Stimulated activated CD4-positive, alpha-beta T cell treated with anti-CD3 and anti-CD28 coated beads, Interleukin-15, amount 100 ng/mL, for 24 hours (primary cell): ENCODE results near the gene NUDT4.

Experiments used
- DNase-seq: peaks from one replicate; pipeline ENCODE4 v3.0.0-alpha.2; 2020

The NUDT4 gene

DNA sequence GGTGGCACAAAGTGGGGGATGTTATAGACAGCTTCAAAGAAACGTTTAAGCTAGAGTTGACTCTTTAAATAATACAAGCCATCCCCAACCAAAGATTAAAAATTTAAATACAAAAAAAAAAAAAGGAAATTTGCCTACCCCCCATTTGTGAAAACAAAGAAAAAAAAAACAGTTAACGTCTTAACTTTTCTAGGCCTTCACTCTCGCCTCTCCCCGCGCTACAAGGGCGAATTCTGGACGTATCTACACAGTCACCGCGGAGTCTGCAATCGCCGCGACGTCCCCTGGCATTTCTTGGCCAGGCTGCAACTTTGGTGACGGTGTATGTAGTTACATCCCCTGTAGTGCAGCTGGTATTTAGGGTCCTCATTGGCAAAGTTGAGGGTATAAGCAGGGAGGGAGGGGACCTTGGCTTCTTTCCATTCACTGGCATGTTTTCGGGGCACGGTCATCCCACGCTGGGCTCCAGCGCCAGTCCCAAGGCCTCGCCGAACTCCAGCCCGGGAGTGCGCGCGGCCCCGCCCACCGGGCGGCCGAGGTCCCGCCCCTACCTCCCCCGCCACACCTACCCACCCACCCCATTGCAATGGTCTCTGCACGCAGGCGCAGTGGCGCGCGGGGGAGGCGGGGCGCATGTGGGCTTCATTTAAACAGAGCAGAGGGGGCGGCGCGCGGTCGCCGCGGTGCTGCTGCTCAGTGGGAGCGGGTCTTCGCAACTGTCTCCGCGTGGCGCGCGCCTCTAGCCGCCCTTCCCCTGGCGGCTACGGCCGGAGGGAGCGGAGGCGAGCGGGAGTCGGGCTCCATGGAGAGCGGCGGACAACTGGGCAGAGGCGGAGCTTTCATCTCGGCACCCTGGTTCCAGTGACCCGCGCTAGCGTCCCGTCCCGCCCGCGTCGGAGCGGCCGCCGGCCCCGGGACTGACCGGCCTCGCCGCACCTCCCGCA is at the start of gene NUDT4:
TSS of gene NUDT4 (plus strand) at position 674 of the 944 bp plus-strand sequence. CDS start 398 bp downstream, outside the sequence.
- DNase-seq: peak; percentile 98

GRCh38 chr12:93333054-93333453 is 44.7 kb upstream of the NUDT4 start:
- DNase-seq: no peak

GRCh38 chr12:93333828-93334227 is 43.9 kb upstream of the NUDT4 start:
- DNase-seq: no peak

DNA sequence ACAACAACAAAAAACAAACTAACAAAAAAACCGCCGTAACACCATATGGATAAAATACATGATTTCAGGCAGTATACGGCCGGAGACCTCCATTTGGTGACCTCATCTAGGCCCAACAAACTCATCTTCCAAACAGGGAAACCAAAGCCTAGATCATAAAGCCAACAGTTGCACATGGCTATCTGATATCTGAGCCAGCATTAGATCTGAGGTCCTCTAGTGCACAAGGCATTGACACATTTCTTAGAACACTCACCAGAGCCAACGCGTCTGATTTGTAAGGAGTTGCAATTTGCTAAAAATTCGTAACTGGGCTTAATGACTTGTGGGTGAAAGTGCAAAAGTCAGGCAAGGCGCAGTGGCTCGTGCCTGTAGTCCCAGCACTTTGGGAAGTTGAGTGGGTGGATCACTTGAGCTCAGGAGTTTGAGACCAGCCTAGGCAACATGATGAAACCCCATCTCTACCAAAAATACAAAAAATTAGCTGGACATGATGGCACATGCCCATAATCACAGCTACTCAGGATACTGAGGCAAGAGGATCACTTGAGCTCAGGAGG is 42.0 kb upstream of the NUDT4 start:
- no peak for DNase-seq

DNA sequence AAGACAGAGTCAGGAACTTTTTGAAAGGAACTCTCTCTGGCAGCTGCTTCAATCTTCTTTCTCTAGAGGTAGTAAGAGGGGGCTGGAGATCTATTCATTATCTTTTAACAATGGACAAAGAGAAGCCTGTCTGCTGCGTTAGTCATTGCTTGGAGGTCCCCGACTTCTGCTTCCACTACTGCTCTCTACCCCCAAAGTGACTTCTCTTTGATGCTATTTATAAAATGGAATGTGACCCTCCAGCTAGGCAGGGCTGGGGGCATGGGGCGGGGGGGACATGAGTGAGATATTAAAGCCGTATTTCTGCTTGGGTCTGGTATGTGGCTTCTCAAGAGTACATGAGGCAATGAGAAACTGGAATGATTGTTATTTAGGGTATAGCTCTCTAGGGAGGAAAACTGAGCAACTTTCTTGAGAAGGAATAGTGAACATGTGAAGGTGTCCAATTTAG is 41.4 kb upstream of the NUDT4 start:
- DNase-seq: no peak

DNA sequence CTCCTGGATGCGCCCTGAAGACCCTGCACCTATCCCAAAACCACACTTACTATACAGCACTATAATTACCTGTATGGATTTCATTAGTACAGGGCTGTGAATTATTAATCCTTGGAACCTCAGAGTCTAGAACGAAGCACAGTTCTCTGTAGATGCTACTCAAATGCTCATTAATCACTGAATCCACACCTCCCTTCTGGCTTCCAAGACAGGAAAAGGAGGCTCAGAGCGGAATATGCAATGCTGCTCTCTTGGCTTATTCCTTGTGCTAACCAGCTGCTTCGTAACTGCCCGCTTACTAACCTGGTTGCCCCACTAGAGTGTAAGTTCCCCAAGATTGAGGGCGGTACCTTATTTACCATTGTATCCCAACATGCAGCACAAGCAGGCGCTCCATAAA is 39.1 kb upstream of the NUDT4 start:
- no peak for DNase-seq

DNA sequence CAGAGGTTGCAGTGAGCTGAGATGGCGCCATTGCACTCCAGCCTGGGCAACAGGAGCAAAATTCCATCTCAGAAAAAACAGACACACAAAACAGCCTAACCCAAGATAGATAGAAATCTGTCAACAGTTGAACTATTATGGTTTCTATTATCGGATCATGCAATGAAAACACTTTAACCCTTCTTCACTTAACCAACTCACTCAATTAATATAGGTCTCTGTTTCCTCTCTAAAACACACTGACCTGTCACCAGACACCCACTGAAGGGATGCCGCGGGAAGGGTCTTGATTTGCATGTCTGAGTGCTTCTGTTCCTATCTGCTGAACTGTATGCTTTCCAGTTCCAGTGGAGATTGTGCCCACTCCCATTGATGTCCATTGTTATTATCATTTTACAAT is 38.0 kb upstream of the NUDT4 start:
- no peak for DNase-seq

- no peak for DNase-seq
Measured at GRCh38 chr12:93341409-93342049, 36.2 kb upstream of the NUDT4 start.

GRCh38 chr12:93347054-93347785 is 30.5 kb upstream of the NUDT4 start:
- DNase-seq: no peak

DNA sequence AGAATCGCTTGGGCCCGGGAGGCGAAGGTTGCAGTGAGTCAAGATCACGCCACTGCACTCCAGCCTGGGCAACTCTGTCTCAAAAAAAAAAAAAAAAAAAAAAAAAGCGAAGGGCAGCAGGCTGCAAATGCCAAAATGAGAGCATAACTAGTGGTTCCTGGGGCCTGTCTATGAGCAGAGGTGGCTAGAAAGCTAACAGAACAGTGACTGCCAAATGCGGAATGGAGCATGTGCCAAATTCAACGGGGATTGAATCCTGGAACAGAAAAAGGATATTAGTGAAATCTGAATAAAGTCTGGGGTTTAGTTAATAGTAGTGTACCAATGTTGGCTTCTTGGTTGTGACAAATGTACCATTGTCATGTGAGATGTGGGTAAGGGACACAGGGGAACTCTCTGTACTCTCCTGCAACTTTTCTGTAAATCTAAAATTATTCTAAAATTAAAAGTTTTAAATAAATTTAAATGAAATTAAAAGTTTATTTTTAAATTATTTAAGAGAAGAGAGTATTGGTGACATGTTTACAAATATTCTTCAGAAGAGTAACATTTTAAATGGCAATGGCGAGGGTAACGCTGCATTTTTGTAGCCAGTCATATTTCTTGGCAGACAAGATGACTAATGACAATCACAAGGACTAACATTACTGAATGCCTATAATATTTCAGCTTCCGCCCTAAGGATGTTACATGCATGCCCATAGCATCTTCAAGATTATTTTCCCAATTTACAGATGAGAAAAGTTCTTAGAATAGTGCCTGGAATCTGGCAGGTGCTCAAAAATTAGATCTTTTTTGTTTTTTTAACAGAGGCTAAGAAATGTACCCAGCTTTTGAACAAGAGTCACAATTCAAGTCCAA is 28.9 kb upstream of the NUDT4 start:
- DNase-seq: no peak

GRCh38 chr12:93351726-93352125 is 26.0 kb upstream of the NUDT4 start:
- DNase-seq: no peak

DNA sequence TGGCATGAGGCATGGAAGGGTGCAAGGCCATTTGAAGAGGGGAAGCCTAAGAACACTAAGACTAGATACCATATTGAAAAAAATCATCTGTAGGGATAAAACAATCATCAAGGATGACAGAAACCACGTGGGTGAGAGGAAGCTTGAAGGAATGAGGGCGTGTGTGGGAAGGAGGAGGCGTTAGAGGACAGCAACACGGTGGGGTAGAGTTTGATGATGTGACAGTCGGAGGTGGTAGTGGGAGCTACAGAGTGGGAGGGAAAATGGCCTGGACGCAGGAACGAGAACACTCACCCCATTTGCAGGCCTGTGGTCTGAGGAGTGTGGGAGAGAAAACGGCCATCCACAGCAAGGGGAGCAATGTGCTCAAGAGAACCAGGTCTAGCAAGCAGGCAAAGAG is 25.4 kb upstream of the NUDT4 start:
- DNase-seq: no peak

DNA sequence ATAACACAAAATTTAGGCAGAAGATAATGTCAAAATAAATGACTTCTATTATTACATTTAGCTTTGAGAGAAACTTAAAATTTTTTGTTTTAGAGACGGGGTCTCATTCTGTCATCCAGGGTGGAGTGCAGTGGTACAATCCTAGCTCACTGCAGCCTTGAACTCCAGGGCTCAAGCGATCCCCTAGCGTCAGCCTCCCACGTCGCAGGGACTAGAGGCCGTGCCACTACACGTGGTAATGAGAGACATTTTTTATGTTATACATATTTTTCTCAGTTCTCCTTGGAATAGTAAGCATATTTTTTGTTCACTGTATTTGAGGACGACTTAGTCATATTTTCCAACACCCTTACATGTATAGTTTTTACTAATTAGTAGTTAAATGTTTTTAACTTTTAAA is 21.5 kb upstream of the NUDT4 start:
- DNase-seq: no peak

- no peak for DNase-seq
Measured at GRCh38 chr12:93358058-93358457, 19.7 kb upstream of the NUDT4 start.

- no peak for DNase-seq
Measured at GRCh38 chr12:93358821-93359220, 18.9 kb upstream of the NUDT4 start.

DNA sequence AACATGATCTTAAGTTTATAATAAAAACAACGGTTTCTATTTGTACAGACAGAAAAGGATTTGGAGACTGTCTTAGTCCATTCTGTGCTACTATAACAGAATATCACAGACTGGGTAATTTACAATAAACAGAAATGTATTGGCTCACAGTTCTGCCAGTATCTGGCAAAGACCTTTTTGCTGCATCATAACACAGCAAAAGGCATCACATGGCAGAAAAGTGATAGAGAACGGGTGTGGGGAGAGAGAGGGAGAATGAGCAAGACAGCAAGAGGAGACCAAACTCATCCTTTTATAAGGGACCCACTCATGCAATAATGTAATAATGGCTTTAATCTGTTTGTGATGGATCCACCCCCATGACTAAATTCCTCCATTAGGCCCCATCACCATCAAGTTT is 17.0 kb upstream of the NUDT4 start:
- no peak for DNase-seq

DNA sequence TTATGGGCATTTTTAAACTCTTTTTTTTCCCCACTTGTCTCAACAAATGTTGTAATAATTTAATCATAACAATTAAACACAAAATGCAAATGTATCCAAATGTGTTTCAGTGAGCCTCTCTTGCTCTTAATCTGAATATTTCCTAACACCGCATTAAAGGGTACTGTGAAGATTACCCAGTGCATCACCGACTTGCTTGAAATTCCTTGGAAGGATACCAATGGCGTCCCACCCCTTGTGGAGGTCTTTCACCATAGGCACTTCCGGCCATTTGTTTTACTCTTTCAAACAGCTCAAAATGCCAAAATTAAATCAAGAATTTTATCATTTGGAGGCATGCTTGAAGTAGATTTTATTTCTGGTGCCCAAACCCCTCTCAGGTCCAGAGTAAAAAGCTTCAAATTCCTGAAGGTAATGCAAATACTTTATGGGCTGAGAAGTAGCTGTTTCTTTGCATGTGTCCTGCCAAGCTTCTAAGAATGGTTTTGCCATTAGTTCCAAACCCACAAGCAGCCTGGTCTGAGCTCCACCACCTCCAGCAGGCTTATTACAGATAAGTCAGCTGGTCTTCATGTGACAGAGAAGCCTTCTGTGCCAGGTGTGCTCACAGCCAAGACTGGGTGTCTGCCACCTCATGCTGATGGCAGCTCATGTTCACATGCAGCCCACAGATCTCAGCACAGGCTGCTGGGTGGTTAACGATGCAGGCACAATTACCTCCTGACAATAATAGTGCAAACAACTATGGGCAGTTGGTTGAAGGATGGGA is 16.4 kb upstream of the NUDT4 start:
- DNase-seq: no peak

GRCh38 chr12:93363841-93364297 is 13.9 kb upstream of the NUDT4 start:
- DNase-seq: no peak

- DNase-seq: no peak
Measured at GRCh38 chr12:93365616-93366405, 11.9 kb upstream of the NUDT4 start.

GRCh38 chr12:93366422-93366821 is 11.3 kb upstream of the NUDT4 start:
- DNase-seq: no peak
